GM18951 (cell line): Measurements from ENCODE around the gene GJA4.

ENCODE experiments used
- POLR2A ChIP-seq: IDR thresholded peaks from 4 replicates; pipeline ENCODE4 v1.6.1; 2011; ENCODE audit warnings: mild to moderate bottlenecking; ENCODE audit not compliant: insufficient read length, insufficient read depth; ENCODE audit errors: extremely low read depth
- in situ Hi-C: fragments of 300-500 bp; cut with MboI; formaldehyde crosslinking; loops from one replicate; pipeline ENCODE4 v1.12.0; 2022; ENCODE audit warnings: low sequenced_read_pairs, mixed read lengths, inconsistent platforms; ENCODE audit not compliant: unreplicated experiment

Gene GJA4

DNA sequence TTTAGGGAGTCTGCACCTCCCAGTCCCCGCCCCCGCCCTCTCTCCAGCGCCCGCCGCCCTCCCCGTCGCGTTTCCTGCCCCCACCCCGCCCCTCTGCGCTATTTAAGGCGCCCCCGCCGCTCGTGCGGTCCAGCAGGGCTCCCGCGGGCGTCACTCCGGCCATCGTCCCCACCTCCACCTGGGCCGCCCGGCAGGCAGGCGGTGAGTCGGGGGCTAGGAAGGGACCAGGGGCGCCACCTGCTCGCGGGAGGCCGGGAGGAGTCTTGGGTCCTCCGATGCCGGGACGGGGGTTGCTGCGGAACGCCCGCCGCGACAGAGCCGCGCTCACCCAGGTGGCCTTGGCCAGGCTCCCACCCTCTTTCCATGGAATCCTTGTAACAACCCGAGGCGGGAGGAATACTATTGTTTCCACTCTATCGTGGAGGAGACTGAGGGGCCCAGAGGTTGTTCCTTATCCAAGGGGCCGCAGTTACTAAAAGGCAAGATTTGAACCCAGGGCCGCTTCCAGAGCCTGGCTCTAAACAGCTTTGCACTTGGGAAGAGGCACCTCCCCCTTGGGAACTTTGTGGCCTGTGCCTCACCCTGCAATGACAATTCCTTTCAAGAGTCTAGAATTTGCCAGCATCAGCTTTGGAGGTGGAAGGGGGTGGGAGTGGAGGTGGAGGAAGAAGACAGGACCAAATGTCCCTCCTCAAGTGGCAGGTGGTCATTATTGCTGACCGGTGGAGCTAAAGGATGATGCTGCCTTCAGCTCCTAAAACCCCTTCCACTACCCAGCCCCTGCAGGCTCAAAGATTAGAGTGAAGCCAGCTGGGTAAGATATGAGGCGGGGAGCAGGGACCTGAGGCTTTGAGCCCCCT lies at the start of gene GJA4:
Gene GJA4 (plus strand): TSS at position 132 of the 860 bp plus-strand sequence. CDS start 1,215 bp downstream, outside the sequence.
- in situ Hi-C loops = no loop called here
- no peak for TF ChIP-seq POLR2A

- in situ Hi-C loops = loop anchor here (25.0 kb wide), 1 partner anchor 1106 kb away; no protein-coding TSS in a partner anchor
- no peak for TF ChIP-seq POLR2A
These were observed 49.0 kb upstream of the GJA4 start for GRCh38 chr1:34743775-34744174.

GRCh38 chr1:34744851-34745250 lies 47.9 kb upstream of the GJA4 start:
- in situ Hi-C loops = loop anchor here (25.0 kb wide), 1 partner anchor 1108 kb away; no protein-coding TSS in a partner anchor
- TF ChIP-seq POLR2A = no peak

- no peak for TF ChIP-seq POLR2A
- in situ Hi-C loops = loop anchor here (25.0 kb wide), 1 partner anchor 1108 kb away; no protein-coding TSS in a partner anchor
These were observed 47.1 kb upstream of the GJA4 start for GRCh38 chr1:34745666-34746065.

GRCh38 chr1:34746101-34746500 lies 46.7 kb upstream of the GJA4 start:
- TF ChIP-seq POLR2A = no peak
- in situ Hi-C loops = loop anchor here (25.0 kb wide), 1 partner anchor 1109 kb away; no protein-coding TSS in a partner anchor

DNA sequence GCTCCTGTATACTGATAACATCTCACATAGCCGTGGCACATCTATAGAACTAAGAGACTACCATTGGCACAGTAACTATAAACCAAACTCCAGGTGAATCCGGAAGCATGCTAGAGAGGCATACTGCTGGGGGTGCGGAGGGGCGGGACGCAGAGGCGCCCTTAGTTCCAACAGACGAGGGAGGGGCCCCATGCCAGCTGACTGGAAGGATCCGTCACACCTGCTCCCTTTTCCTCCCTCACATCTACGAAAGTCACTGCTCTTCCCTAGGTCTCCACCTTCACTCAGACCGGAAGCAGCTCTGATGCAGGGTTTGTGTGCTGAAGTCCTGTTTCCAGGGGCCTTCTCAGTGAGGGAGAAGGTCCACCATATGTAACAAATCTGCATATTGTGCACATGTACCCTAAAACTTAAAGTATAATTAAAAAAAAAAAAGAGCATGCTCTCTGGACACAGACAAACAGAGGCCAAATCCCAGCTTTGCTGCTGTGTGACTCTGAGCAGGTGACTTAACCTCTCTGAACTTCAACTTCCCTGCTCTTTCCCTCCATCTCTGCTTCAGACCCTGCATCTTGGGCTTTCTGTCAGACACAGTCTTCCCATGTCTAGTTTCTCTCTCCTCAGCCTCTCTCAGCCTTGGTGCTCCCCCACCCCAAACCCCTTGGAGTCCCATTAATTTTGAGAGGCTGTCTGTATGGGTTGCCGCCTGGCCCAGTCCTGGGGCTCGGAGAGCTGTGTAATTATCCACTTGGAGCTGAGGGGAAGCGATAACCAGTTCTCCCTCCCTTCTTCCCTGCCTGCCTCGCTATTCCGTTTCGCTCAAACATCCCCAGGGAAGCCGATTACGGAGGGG lies 45.8 kb upstream of the GJA4 start:
- in situ Hi-C loops = loop anchor here (25.0 kb wide), 1 partner anchor 1110 kb away; no protein-coding TSS in a partner anchor
- no peak for TF ChIP-seq POLR2A

DNA sequence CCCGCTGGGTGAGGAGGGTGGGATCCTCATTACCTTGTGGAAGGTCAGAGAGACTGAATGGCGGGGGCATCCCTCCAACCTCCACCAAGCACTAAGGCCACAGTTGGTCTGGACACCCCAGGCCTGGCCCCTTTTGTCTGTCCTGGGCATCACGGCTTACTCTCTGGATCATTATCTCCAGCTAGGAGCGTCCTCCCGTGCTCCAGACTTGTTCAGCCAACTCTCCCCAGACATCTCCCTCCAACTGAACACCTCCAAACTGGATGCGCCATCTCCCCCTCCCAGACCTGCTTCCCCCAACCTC lies 45.2 kb upstream of the GJA4 start:
- in situ Hi-C loops = loop anchor here (25.0 kb wide), 1 partner anchor 1110 kb away; no protein-coding TSS in a partner anchor
- no peak for TF ChIP-seq POLR2A

GRCh38 chr1:34749992-34750391 lies 42.8 kb upstream of the GJA4 start:
- no peak for TF ChIP-seq POLR2A
- in situ Hi-C loops = loop anchor here (25.0 kb wide), 1 partner anchor 1113 kb away; no protein-coding TSS in a partner anchor

GRCh38 chr1:34750610-34751009 lies 42.2 kb upstream of the GJA4 start:
- TF ChIP-seq POLR2A = no peak
- in situ Hi-C loops = no loop called here

- in situ Hi-C loops = no loop called here
- no peak for TF ChIP-seq POLR2A
These were observed 39.6 kb upstream of the GJA4 start for GRCh38 chr1:34753163-34753562.

DNA sequence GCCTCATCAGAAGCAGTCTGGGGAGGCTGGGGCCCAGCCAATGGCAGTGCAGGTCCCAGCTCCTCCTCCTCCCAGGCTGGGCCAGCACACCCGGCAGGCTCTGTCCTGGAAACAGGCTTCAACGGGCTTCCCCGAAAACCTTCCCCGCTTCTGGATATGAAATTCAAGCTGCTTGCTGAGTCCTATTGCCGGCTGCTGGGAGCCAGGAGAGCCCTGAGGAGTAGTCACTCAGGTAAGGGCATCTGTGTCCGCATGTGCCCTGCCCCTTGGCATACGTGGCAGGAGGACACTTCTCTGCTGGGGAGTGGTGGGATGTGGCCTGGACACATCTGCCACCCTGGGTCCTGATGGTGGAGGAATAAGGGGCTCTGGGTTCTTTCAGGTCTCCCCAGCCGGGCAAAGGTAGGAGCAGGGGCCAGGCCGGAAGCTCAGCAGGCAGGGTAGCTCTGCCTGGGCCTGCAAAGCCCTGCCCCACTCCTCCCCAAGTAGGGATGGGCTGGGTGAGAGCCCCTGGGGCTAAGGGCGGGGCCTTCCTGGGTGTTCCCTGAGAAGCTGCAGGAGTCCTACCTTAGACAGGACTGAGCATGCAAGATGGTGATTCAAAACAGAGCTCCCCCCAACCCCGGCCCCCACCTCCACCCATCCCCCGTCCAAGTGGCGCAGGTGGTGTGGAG lies 37.7 kb upstream of the GJA4 start, which contains the start of gene GJB5:
Gene GJB5 (plus strand): TSS at position 84 of the 674 bp plus-strand sequence. CDS start 2,284 bp downstream, outside the sequence.
- in situ Hi-C loops = no loop called here
- no peak for TF ChIP-seq POLR2A

DNA sequence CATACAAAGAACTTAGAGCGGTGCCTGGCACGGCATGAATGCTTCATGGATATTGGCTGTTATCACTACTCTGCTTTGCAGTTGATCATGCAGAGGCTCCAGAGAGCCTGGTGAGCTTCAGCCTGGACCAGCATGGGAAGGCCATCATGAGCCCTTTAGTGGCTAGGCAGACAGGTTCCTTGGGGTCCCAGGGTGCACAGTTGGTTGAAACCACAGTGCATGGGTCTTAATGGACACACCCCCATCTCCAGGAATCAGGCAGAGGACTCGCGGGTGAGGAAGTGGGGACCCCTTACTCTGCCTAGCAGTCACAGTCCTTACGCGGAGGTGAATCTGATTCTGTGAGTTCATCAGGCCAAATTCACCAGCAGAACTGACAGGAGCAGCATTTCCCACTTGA lies 36.8 kb upstream of the GJA4 start:
- no peak for TF ChIP-seq POLR2A

DNA sequence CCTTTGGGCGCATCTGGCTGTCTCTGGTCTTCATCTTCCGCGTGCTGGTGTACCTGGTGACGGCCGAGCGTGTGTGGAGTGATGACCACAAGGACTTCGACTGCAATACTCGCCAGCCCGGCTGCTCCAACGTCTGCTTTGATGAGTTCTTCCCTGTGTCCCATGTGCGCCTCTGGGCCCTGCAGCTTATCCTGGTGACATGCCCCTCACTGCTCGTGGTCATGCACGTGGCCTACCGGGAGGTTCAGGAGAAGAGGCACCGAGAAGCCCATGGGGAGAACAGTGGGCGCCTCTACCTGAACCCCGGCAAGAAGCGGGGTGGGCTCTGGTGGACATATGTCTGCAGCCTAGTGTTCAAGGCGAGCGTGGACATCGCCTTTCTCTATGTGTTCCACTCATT lies 35.4 kb upstream of the GJA4 start:
- TF ChIP-seq POLR2A = no peak

More for the DNA sequence above, 36.8 kb upstream of the GJA4 start:
- in situ Hi-C loops = no loop called here

More for the DNA sequence above, 35.4 kb upstream of the GJA4 start:
- in situ Hi-C loops = no loop called here
